ENCODE results near the gene MYO5B. TPM values are rescaled to one million over a fixed set of nuclear protein-coding genes. Genes with fewer than 3 reads are reported as not detected.

Gene MYO5B
- polyA plus RNA-seq, 1 of the 3 experiments (the other 2 are of a cell fraction): 1.3 TPM

DNA sequence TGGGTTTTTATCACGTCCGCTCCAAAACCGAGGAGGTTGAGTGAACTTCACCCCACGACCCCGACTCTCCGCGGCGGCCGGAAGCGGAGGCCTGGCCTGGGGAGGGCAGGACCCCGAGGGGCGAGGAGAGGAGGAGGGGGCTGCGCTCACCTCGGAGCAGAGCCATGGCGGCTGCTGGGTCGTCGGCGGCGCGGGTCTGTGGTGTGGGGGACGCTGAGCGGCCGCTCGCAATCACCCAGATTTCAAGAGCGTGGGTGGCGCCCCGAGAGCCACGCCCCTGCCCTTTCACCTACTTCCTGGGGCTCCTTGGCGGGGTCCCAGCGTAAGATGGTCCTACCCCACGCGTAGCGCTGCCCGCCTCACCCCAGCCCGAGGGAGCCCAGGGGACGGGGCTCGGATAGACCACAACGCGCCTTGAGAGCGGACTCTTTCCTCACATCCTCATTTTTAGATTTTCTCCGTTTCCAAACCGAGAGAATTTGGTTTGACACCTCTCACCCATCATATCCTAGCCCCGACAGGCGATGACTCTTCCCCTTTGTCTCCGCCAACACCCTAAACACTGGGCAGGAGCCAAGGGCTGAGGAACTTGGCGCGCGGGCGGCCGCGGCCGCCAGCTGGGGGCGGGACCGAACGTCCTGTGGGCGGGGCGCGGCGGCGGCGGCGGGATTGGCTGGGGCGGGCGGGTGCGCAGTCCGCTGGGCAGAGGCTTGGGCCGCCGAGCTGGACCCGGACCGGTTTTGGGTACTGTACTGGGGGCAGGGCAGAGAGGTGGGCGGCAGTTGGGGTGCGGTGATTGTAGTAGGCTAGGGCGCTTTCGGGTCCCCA is 381.4 kb downstream of the MYO5B start, which contains the start of gene ACAA2 (continued):
- TF ChIP-seq POLR2AphosphoS5 (IDR thresholded peaks at IDR 0.05; ENCODE audit: low read depth, low read length) (peak; percentile 75), SIN3A (IDR thresholded peaks at IDR 0.05; ENCODE audit: borderline replicate concordance, low read depth, low read length) (0 out of 2 replicates have a peak, but pooled peaks have one; percentile 85), GABPA (IDR thresholded peaks at IDR 0.05; ENCODE audit: low read depth) (no peak; the same call in 1 of the 2 replicates), FOSL2 (IDR thresholded peaks at IDR 0.05; ENCODE audit: borderline replicate concordance, low read depth) (peak; percentile 9; the same call in 1 of the 2 replicates), EP300 (IDR thresholded peaks at IDR 0.05; ENCODE audit: borderline replicate concordance in 1 of 2, low read depth in 1 of 2, low read length in 1 of 2) (no peak), EZH2phosphoT487 (IDR thresholded peaks at IDR 0.05; ENCODE audit: borderline replicate concordance, low read depth) (no peak), IRF3 (IDR thresholded peaks at IDR 0.05; ENCODE audit: low read depth, low read length) (no peak), TCF12 (IDR thresholded peaks at IDR 0.05) (no peak; the same call in 1 of the 2 replicates), RAD21 (IDR thresholded peaks at IDR 0.05; ENCODE audit: low read length) (no peak), USF2 (IDR thresholded peaks at IDR 0.05; ENCODE audit: borderline replicate concordance, low read depth, low read length) (no peak)

DNA sequence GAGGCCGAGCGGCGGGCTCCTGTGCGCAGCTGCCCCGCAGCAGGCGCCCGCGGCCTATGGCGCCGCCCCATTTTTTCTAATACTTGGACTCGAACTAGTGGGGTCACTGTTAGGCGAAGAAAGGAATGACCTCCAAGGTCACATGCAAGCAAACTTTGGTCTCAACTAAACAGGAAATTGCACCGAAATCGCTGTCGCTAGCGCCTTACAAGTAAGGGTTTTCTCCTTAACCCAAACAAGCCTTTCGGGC is 382.0 kb downstream of the MYO5B start:
- H3K4me2 ChIP-seq: peak overlapping the region; percentile 93
- peak overlapping the region; percentile 95 to 96 for H3K27ac ChIP-seq (ENCODE audit: low read depth in 2 of 2, low read length in 1 of 2)
- peaks cover 3% of the 10 kb centered on the region for H3F3A ChIP-seq (replicated peaks; ENCODE audit: insufficient read depth)
- peak overlapping the region; percentile 95 for H3K9ac ChIP-seq
- H4K20me1 ChIP-seq (ENCODE audit: insufficient read depth): no peaks in the 10 kb centered on the region; the same call in 1 of the 2 replicates
- 0% methylated on average over 12 of the region's 17 CpGs for WGBS (ENCODE audit: low lambda C conversion rate)
- 0 out of 2 replicates have a peak, but pooled peaks have one; percentile 28 for TF ChIP-seq NRF1 (IDR thresholded peaks at IDR 0.05; ENCODE audit: low read depth, low read length)
- TF ChIP-seq FOXJ3 (CRISPR knock-in tag; IDR thresholded peaks at IDR 0.05): 0 out of 2 replicates have a peak, but pooled peaks have one; percentile 7
- TF ChIP-seq USF1 (IDR thresholded peaks at IDR 0.05; ENCODE audit: borderline replicate concordance, low read depth): no peak
- no peak; the same call in 1 of the 2 replicates for TF ChIP-seq GABPA (IDR thresholded peaks at IDR 0.05; ENCODE audit: low read depth)
- peak overlapping the region; percentile 75; the same call in 1 of the 2 replicates for H2AFZ ChIP-seq (ENCODE audit: low read depth)
- peak overlapping the region; percentile 84 to 94 for H3K4me3 ChIP-seq (ENCODE audit: low read depth in 2 of 2, low read length in 1 of 2)
- H3K79me2 ChIP-seq (ENCODE audit: insufficient read depth): peaks cover 63% of the 10 kb centered on the region
- POLR2A ChIA-PET: interaction anchor here (0.7 kb wide), 1 partner anchor 747 kb away, joined by 3 read pairs; the partner anchor contains the start of gene MAPK4
- CTCF ChIA-PET: interaction anchor here (0.9 to 2.2 kb wide), 5 partner anchors 29 to 391 kb away, joined by 3 to 8 read pairs (median 5); no protein-coding TSS in a partner anchor
- 0 out of 2 replicates have a peak, but pooled peaks cover 3% of the 10 kb centered on the region for H3K9me3 ChIP-seq
- no peaks in the 10 kb centered on the region for H3K27me3 ChIP-seq (ENCODE audit: insufficient read depth)
- H3K4me1 ChIP-seq (ENCODE audit: control insufficient read depth in 1 of 2, insufficient read depth in 2 of 2, low read depth in 1 of 2, low read length in 1 of 2): peaks cover 0 to 15% of the 10 kb centered on the region in 2 experiments; a peak in 2 of 4 replicates
- H3K9me2 ChIP-seq: no peaks in the 10 kb centered on the region
- peaks cover 5 to 20% of the 10 kb centered on the region in 2 experiments for H3K36me3 ChIP-seq (replicated peaks in 1 of 2; ENCODE audit: control insufficient read depth in 1 of 2, insufficient read depth in 2 of 2, low read length in 1 of 2)
- DNase-seq: no peak

Data from SK-N-SH (cell line).